Lung (tissue), 12 donors: ENCODE results near the gene IGDCC3. TPM values are rescaled to one million over a fixed set of nuclear protein-coding genes. Genes with fewer than 3 reads are reported as not detected.

ENCODE experiments used
- ATAC-seq: fragments of 200-7000 bp; cut with Tn5 transposase; one replicate; pipeline ENCODE4 v1.9.1; 2020; ENCODE audit warnings: moderate number of reproducible peaks; ENCODE audit not compliant: insufficient read depth, low FRiP score
- DNase-seq, 3 donors: peaks; one replicate each; pipeline ENCODE4 v3.0.0-alpha.2; 2013 to 2017
- H3K27ac ChIP-seq, 2 donors: one replicate each; pipeline ENCODE4 v1.5.1; 2013; ENCODE audit warnings: mild to moderate bottlenecking in 2 of 2, moderate library complexity in 2 of 2, control low read depth in 1 of 2, inconsistent platforms in 1 of 2, low read depth in 1 of 2, low read length in 1 of 2
- H3K27me3 ChIP-seq, 3 donors: one replicate each; pipeline ENCODE4 v1.5.1; 2013; ENCODE audit warnings: low read length in 2 of 3; ENCODE audit not compliant: control insufficient read depth in 3 of 3, insufficient read depth in 3 of 3
- H3K36me3 ChIP-seq, 4 donors: one replicate each; pipeline ENCODE4 v1.5.1; 2013; ENCODE audit warnings: low read length in 4 of 4, mild to moderate bottlenecking in 1 of 4, moderate library complexity in 1 of 4; ENCODE audit not compliant: control insufficient read depth in 4 of 4, insufficient read depth in 4 of 4
- H3K4me1 ChIP-seq, 5 donors: one replicate each; pipeline ENCODE4 v1.5.1; 2013; ENCODE audit warnings: low read length in 5 of 5, mild to moderate bottlenecking in 2 of 5, moderate library complexity in 1 of 5; ENCODE audit not compliant: control insufficient read depth in 5 of 5, insufficient read depth in 5 of 5
- H3K4me3 ChIP-seq: one replicate; pipeline ENCODE4 v1.5.1; 2013; ENCODE audit warnings: mild to moderate bottlenecking, control low read depth, moderate library complexity
- H3K9ac ChIP-seq, 2 donors: one replicate each; pipeline ENCODE4 v1.5.1; 2013; ENCODE audit warnings: low read length in 2 of 2, control low read depth in 1 of 2; ENCODE audit not compliant: insufficient read depth in 1 of 2
- H3K9me3 ChIP-seq, 4 donors: one replicate each; pipeline ENCODE4 v1.5.1; 2013; ENCODE audit warnings: low read length in 3 of 4, mild to moderate bottlenecking in 1 of 4, moderate library complexity in 1 of 4; ENCODE audit not compliant: control insufficient read depth in 4 of 4, insufficient read depth in 3 of 4
- WGBS, 2 donors: extraction: QIAGEN DNeasy Blood & Tissue Kit; methylation state at CpG; one replicate each; pipeline ENCODE4 v1.1.7; 2013; 5-methylcytosine and 5-hydroxymethylcytosine counted together
- polyA plus RNA-seq, 2 donors: library from polyadenylated mRNA; stranded (reverse); fragments of 200-250 nt; gene quantifications; one replicate each; pipeline ENCODE4 v1.2.1, GENCODE V29; 2013
- total RNA-seq, 2 donors: library from RNA; depleted of rRNA in 1 of 2; stranded (reverse); fragments of >200 nt in 1 of 2; gene quantifications; one replicate each; pipeline ENCODE4 v1.2.1, GENCODE V29; 2014 to 2021
- TF ChIP-seq, protein P1 (sequence below): IDR thresholded peaks from 2 replicates; pipeline ENCODE4 v1.5.1; 2012; ENCODE audit warnings: mild to moderate bottlenecking; ENCODE audit errors: control extremely low read depth, extremely low read depth
- donor health status: control.
- donor health status: control.
- donor health status: Bipolar disorder and iron deficiency.
- donor health status: healthy.
- donor health status: DM: yes; HTN: yes; CAD: no.

The IGDCC3 gene
- total and polyA plus RNA-seq, 4 donors: 0.09 to 1.3 TPM; not detected in 2

DNA sequence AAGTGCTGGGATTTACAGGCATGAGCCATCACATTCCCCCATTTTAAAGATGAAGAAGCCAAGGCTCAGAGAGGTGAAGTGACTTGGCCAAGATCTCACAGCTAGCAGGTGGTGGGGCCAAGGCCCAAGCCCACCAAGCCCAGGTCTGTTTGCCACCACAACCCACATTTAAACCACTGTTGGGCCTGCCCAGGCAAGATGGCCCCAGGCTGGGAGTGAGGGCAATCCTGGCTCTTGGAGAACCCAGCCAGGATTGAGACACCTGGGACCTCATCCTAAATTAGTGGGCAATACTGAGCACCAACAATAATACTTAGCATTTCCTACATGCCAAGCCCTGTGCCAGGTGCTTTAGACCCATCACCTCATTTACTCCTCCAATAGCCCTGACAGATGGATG, 6.9 kb downstream of the IGDCC3 start:
- Histone ChIP-seq H3K27me3 (no peaks in the 10 kb centered on the region), H3K27ac (no peak overlapping the region), H3K4me3 (no peak overlapping the region), H3K4me1 (peaks cover 0 to 30% (median 1%) of the 10 kb centered on the region in 5 donors), H3K9ac (no peak overlapping the region), H3K9me3 (peaks cover 0 to 4% (median 0%) of the 10 kb centered on the region in 4 donors), H3K36me3 (peaks cover 0 to 13% (median 5%) of the 10 kb centered on the region in 4 donors)
- DNase-seq (no peak), ATAC-seq (no peak)
- TF ChIP-seq, protein P1, sequence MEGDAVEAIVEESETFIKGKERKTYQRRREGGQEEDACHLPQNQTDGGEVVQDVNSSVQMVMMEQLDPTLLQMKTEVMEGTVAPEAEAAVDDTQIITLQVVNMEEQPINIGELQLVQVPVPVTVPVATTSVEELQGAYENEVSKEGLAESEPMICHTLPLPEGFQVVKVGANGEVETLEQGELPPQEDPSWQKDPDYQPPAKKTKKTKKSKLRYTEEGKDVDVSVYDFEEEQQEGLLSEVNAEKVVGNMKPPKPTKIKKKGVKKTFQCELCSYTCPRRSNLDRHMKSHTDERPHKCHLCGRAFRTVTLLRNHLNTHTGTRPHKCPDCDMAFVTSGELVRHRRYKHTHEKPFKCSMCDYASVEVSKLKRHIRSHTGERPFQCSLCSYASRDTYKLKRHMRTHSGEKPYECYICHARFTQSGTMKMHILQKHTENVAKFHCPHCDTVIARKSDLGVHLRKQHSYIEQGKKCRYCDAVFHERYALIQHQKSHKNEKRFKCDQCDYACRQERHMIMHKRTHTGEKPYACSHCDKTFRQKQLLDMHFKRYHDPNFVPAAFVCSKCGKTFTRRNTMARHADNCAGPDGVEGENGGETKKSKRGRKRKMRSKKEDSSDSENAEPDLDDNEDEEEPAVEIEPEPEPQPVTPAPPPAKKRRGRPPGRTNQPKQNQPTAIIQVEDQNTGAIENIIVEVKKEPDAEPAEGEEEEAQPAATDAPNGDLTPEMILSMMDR: no peak

DNA sequence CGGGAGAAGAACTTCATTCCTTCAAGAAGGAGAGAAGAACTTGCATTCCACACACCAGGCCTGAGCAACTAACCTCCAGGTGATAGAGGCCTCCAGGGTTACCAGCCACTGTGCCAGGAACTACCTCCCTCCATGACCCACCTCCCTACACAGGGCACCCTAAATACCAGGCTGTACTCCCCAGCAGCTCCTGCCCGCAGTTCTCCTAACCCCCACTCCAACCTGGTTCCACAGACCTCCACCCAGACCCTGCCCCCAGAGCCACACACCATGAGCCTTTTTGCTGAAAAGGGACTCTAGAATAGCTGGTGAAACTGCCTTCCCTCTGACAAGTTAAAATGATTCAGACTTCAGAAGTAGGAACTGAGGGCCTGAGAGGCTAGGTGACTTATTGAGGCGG, 8.2 kb downstream of the IGDCC3 start:
- Histone ChIP-seq H3K36me3 (peaks cover 0 to 7% (median 3%) of the 10 kb centered on the region in 4 donors), H3K9ac (no peak overlapping the region), H3K4me3 (no peak overlapping the region), H3K27me3 (no peaks in the 10 kb centered on the region), H3K27ac (no peak overlapping the region), H3K9me3 (peaks cover 0 to 1% (median 0%) of the 10 kb centered on the region in 4 donors), H3K4me1 (peaks cover 0 to 25% (median 4%) of the 10 kb centered on the region in 5 donors)
- DNase-seq: no peak
- 92 to 96% methylated on average over 3 of the region's 3 CpGs for WGBS, 2 donors
- no peak for ATAC-seq
- TF ChIP-seq, protein P1: no peak

DNA sequence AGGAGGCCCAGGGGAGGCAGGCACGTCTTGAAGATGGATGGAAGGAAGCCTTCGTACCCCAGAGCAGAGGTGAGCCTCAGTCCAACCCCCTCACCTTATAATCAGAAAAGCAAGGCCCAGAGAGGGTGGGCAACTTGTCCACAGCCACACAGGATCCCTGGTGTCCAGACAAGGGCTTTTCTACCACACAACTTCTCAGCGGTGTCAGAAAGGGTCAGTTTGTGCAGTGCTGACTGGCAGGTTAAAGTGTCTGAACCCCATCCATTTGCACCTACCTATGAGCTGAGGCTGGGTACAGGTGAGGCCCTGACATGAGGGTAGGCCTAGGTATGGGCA, 8.6 kb downstream of the IGDCC3 start:
- H3K9ac ChIP-seq: no peak overlapping the region
- peaks cover 0 to 25% (median 4%) of the 10 kb centered on the region in 5 donors for H3K4me1 ChIP-seq
- no peak overlapping the region for H3K4me3 ChIP-seq
- no peak for DNase-seq
- no peaks in the 10 kb centered on the region for H3K27me3 ChIP-seq
- H3K36me3 ChIP-seq: peaks cover 0 to 7% (median 2%) of the 10 kb centered on the region in 4 donors
- ATAC-seq: no peak
- H3K9me3 ChIP-seq: peaks cover 0 to 1% (median 0%) of the 10 kb centered on the region in 4 donors
- 85 to 87% methylated on average over 3 of the region's 3 CpGs for WGBS, 2 donors
- no peak overlapping the region for H3K27ac ChIP-seq
- TF ChIP-seq, protein P1: no peak
